ENCODE results near the gene USP30.

The USP30 gene

DNA sequence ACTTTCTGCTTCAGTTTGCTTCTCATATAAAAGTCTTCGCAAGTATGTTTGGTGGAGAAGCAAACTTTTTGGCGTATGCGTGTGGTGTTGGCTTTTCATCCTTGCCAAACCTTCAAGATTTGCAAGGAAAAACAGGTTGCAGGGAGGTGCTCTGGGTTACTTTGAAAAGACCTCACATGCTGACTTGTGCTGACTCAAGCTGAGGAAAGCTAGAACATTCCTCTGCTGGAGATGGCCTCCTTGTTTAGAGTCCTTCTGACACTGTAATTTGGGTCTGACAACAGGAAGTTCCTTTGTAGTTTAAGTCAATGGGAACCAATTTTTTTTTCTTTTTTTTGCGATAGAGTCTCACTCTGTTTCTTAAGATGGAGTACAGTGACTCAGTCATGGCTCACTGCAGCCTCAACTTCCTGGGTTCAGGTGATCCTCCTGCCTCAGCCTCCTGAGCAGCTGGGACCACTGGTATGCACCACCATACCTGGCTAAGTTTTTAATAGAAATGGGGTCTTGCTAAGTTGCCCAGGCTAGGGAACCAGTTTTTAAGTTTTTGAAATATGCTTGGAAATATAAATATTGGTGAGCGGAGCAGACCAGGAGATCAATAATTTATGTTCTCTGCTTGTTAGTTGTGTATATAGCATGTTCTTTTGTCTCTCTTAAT, 61.4 kb downstream of the USP30 start:
- TF ChIP-seq, protein P1, sequence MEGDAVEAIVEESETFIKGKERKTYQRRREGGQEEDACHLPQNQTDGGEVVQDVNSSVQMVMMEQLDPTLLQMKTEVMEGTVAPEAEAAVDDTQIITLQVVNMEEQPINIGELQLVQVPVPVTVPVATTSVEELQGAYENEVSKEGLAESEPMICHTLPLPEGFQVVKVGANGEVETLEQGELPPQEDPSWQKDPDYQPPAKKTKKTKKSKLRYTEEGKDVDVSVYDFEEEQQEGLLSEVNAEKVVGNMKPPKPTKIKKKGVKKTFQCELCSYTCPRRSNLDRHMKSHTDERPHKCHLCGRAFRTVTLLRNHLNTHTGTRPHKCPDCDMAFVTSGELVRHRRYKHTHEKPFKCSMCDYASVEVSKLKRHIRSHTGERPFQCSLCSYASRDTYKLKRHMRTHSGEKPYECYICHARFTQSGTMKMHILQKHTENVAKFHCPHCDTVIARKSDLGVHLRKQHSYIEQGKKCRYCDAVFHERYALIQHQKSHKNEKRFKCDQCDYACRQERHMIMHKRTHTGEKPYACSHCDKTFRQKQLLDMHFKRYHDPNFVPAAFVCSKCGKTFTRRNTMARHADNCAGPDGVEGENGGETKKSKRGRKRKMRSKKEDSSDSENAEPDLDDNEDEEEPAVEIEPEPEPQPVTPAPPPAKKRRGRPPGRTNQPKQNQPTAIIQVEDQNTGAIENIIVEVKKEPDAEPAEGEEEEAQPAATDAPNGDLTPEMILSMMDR (IDR thresholded peaks at IDR 0.05; ENCODE audit: insufficient read depth, low read length, missing control alignments): no peak
- no peak for DNase-seq (ENCODE audit: low read depth, low spot score)
- POLR2A ChIA-PET: no interaction called here
- H3K4me3 ChIP-seq (ENCODE audit: low read depth, low read length): no peak overlapping the region
- CTCF ChIA-PET: interaction anchor here (1.1 to 4.7 kb wide), 8 partner anchors 21 to 282 kb away, joined by 3 to 81 read pairs (median 6); no protein-coding TSS in a partner anchor

DNA sequence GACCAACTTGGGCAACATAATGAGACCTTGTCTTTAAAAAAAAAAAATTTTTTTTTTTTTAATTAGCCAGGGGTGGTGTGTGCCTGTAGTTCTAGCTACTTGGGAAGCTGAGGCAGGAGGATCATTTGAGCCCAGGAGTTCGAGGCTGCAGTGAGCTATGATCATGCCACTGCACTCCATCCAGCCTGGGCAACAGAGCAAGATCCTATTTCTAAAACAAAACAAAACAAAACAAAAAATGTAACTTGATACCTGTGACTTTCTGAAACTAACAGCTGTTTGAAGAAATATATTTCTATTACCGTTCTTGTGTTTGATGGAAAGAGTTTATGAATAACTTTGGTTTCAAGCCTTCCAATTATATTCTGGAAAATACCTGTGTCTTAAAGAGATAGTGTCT, 62.3 kb downstream of the USP30 start:
- ChIA-PET CTCF (interaction anchor here (0.8 to 4.7 kb wide), 6 partner anchors 20 to 281 kb away, joined by 3 to 81 read pairs (median 5); no protein-coding TSS in a partner anchor), POLR2A (no interaction called here)
- no peak for DNase-seq (ENCODE audit: low read depth, low spot score)
- no peak overlapping the region for H3K4me3 ChIP-seq (ENCODE audit: low read depth, low read length)
- TF ChIP-seq, protein P1 (IDR thresholded peaks at IDR 0.05; ENCODE audit: insufficient read depth, low read length, missing control alignments): no peak

DNA sequence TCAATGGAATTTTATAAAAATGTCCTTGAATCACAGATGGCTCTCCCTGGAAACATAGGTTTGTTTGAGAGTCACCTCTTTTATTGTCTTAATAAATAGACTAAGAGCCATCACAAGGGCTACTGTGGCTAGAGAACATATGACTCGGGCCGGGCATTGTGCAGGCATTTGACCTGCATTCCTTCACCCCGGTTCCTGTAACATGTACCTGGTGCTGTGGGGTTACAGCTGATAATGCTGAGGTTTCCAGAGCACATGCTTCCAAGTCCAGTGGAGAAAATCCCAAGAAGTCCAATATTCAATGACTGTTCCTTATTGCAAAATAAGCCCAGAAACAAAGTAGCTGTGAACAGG, 63.0 kb downstream of the USP30 start:
- no peak for DNase-seq (ENCODE audit: low read depth, low spot score)
- no peak overlapping the region for H3K4me3 ChIP-seq (ENCODE audit: low read depth, low read length)
- POLR2A ChIA-PET: no interaction called here
- CTCF ChIA-PET: interaction anchor here (0.8 to 4.7 kb wide), 4 partner anchors 19 to 276 kb away, joined by 3 to 81 read pairs (median 14); no protein-coding TSS in a partner anchor
- TF ChIP-seq, protein P1 (IDR thresholded peaks at IDR 0.05; ENCODE audit: insufficient read depth, low read length, missing control alignments): no peak

DNA sequence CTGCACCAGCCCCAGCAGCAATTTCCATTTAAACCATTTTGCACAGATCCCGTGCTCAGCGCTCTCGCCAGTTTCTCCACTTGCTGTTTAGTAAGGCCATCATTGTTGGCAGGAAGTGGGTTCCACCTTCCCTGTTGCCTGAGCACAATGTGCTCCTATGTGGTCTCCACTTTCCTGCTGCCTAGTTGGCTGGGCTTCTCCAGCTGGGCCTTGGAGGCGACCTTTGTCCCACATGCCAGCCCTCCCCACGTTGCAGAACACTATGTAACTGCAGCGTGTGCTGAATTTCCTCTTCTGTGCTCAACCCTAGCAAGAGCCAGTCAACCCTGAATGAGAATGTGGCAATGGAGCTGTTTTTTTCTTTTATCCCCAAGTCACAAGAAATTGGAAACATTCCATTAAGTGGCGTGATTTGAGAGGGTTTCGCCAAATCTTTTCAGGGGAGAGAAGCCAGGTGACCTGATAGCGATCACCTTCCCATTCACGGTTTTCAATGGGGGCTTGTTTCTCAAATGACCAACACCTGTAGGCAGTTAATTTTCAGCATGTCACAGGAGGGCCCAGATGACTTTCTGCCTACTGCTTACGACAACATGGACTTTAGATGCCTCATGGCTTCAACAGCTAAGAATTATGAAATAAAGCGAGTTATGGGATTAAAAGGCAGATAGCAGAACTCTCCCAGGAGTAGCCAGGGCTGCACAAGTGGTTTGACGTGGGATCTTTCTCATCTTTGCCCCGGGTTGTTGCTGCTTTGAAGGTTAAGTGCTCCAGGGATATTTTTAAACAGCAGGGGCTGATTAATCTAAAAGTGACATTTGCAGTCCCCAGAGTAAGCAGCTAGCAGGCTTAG, 63.6 kb downstream of the USP30 start, which contains the start of gene ACACB:
Gene ACACB, plus strand, starts transcription at position 830 of the 853 bp plus-strand sequence. CDS start 22,819 bp downstream, outside the sequence.
- POLR2A ChIA-PET: no interaction called here
- TF ChIP-seq, protein P1 (IDR thresholded peaks at IDR 0.05; ENCODE audit: insufficient read depth, low read length, missing control alignments): no peak
- no peak for DNase-seq (ENCODE audit: low read depth, low spot score)
- H3K4me3 ChIP-seq (ENCODE audit: low read depth, low read length): no peak within 1 kb of the TSS
- CTCF ChIA-PET: interaction anchor here (0.7 to 4.7 kb wide), 3 partner anchors 14 to 271 kb away, joined by 3 to 22 read pairs (median 3); no protein-coding TSS in a partner anchor

DNA sequence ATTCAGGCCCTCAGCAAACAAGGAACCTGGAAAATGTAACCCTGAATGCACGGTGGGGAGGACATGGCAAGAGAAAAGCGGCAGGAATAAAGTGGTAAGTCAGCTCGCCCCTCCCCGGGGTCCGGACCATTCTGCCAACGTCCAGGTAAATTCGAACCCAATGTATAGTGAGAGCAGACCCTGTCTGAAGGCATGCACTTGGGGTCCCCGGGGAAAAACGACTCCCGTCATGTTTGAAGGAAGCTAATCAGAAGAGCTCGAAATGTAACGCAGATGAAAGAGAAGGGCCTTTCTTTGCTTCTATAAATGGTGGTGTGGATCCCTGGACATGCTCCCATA, 64.2 kb downstream of the USP30 start:
- H3K4me3 ChIP-seq (ENCODE audit: low read depth, low read length): no peak overlapping the region
- TF ChIP-seq, protein P1 (IDR thresholded peaks at IDR 0.05; ENCODE audit: insufficient read depth, low read length, missing control alignments): no peak
- POLR2A ChIA-PET: no interaction called here
- CTCF ChIA-PET: interaction anchor here (0.6 to 4.7 kb wide), 3 partner anchors 15 to 277 kb away, joined by 3 to 22 read pairs (median 3); no protein-coding TSS in a partner anchor
- DNase-seq (ENCODE audit: low read depth, low spot score): no peak

DNA sequence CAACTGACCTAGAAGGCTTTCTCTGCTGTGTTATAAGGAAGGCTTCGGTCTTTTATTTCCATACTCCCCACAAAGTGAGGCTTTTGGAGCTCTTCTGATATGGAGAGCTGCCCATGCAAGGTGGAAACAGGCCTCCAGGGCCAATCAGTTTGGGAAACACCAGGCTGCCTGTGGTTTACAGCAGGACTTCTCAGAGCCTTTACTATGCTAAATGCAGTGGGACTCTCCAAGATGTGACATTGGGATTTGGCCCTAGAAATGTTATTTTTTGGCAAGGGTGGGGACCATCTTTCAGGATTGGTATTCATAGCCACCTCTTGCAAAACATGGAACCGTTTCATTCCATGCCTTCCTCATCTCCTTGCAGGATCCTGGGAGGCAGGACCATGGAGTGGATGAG, 67.7 kb downstream of the USP30 start:
- ChIA-PET POLR2A (no interaction called here), CTCF (interaction anchor here (0.8 to 4.2 kb wide), 3 partner anchors 8 to 267 kb away, joined by 3 to 27 read pairs (median 4); no protein-coding TSS in a partner anchor)
- no peak for DNase-seq (ENCODE audit: low read depth, low spot score)
- H3K4me3 ChIP-seq (ENCODE audit: low read depth, low read length): no peak overlapping the region
- TF ChIP-seq, protein P1 (IDR thresholded peaks at IDR 0.05; ENCODE audit: insufficient read depth, low read length, missing control alignments): no peak
